ENCODE data around the gene IL1RAP. TPM values are rescaled to one million over a fixed set of nuclear protein-coding genes. Genes with fewer than 3 reads are reported as not detected.

Gene IL1RAP
- total and polyA plus RNA-seq, 2 experiments from 2014 or later: 3.6 to 5.0 TPM

DNA sequence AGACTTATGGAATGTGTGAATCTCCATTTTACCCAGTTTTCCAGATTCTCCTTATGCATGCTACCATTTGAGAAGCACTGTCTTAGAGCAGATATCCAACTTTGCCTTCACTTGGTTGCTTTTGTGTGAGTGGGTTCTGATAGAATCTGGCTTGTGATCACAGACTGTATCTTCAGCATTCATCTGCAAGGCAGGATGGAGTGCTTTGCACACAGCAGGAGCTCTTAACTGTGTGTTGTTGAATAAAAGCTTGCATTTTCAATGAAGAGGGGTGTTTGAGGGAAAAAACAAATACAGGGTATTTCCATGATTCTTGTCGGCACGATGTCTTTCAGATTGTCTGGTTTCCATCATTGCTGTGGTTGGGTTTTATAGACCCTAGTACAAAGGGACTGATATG is 24.4 kb downstream of the IL1RAP start:
- H3K9me2 ChIP-seq (ENCODE audit: insufficient read depth): no peaks in the 10 kb centered on the region
- H3K27me3 ChIP-seq (ENCODE audit: insufficient read depth): peaks cover 65% of the 10 kb centered on the region
- no peak overlapping the region for H2AFZ ChIP-seq
- no peaks in the 10 kb centered on the region for H3K36me3 ChIP-seq (ENCODE audit: insufficient read depth)
- no peaks in the 10 kb centered on the region for H4K20me1 ChIP-seq (replicated peaks; ENCODE audit: insufficient read depth)
- no peaks in the 10 kb centered on the region for H3K79me2 ChIP-seq (replicated peaks; ENCODE audit: insufficient read depth)
- H3K9me3 Mint-ChIP-seq: no peaks in the 10 kb centered on the region
- H3K4me1 Mint-ChIP-seq: peaks cover 26% of the 10 kb centered on the region
- no peak overlapping the region for H3K4me2 ChIP-seq
- H3K36me3 Mint-ChIP-seq (ENCODE audit: low read depth): no peaks in the 10 kb centered on the region
- H3K27me3 Mint-ChIP-seq (ENCODE audit: insufficient read depth, low read depth, poor library complexity): peaks cover 30% of the 10 kb centered on the region
- H3K4me1 ChIP-seq (ENCODE audit: insufficient read depth): no peaks in the 10 kb centered on the region; the same call in 1 of the 2 replicates
- H3K4me3 Mint-ChIP-seq: no peak overlapping the region
- TF ChIP-seq ZNF114 (CRISPR knock-in tag; IDR thresholded peaks at IDR 0.05) (no peak), EZH2 (IDR thresholded peaks at IDR 0.05; ENCODE audit: low read depth, unreplicated experiment) (no peak), EZH2phosphoT487 (IDR thresholded peaks at IDR 0.05; ENCODE audit: unreplicated experiment) (no peak), CREB1 (CRISPR knock-in tag; IDR thresholded peaks at IDR 0.05; ENCODE audit: low read depth) (no peak), POLR2AphosphoS5 (IDR thresholded peaks at IDR 0.05; ENCODE audit: low read depth) (no peak), NANOG (IDR thresholded peaks at IDR 0.05; ENCODE audit: borderline replicate concordance) (no peak), ZNF331 (CRISPR knock-in tag; IDR thresholded peaks at IDR 0.05; ENCODE audit: low read depth) (no peak), STAT1 (IDR thresholded peaks at IDR 0.05; ENCODE audit: unreplicated experiment) (no peak), JUNB (IDR thresholded peaks at IDR 0.05; ENCODE audit: unreplicated experiment) (no peak)
- TF ChIP-seq, protein P1, sequence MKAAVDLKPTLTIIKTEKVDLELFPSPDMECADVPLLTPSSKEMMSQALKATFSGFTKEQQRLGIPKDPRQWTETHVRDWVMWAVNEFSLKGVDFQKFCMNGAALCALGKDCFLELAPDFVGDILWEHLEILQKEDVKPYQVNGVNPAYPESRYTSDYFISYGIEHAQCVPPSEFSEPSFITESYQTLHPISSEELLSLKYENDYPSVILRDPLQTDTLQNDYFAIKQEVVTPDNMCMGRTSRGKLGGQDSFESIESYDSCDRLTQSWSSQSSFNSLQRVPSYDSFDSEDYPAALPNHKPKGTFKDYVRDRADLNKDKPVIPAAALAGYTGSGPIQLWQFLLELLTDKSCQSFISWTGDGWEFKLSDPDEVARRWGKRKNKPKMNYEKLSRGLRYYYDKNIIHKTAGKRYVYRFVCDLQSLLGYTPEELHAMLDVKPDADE (IDR thresholded peaks at IDR 0.05): no peak
- TF ChIP-seq, protein P2, sequence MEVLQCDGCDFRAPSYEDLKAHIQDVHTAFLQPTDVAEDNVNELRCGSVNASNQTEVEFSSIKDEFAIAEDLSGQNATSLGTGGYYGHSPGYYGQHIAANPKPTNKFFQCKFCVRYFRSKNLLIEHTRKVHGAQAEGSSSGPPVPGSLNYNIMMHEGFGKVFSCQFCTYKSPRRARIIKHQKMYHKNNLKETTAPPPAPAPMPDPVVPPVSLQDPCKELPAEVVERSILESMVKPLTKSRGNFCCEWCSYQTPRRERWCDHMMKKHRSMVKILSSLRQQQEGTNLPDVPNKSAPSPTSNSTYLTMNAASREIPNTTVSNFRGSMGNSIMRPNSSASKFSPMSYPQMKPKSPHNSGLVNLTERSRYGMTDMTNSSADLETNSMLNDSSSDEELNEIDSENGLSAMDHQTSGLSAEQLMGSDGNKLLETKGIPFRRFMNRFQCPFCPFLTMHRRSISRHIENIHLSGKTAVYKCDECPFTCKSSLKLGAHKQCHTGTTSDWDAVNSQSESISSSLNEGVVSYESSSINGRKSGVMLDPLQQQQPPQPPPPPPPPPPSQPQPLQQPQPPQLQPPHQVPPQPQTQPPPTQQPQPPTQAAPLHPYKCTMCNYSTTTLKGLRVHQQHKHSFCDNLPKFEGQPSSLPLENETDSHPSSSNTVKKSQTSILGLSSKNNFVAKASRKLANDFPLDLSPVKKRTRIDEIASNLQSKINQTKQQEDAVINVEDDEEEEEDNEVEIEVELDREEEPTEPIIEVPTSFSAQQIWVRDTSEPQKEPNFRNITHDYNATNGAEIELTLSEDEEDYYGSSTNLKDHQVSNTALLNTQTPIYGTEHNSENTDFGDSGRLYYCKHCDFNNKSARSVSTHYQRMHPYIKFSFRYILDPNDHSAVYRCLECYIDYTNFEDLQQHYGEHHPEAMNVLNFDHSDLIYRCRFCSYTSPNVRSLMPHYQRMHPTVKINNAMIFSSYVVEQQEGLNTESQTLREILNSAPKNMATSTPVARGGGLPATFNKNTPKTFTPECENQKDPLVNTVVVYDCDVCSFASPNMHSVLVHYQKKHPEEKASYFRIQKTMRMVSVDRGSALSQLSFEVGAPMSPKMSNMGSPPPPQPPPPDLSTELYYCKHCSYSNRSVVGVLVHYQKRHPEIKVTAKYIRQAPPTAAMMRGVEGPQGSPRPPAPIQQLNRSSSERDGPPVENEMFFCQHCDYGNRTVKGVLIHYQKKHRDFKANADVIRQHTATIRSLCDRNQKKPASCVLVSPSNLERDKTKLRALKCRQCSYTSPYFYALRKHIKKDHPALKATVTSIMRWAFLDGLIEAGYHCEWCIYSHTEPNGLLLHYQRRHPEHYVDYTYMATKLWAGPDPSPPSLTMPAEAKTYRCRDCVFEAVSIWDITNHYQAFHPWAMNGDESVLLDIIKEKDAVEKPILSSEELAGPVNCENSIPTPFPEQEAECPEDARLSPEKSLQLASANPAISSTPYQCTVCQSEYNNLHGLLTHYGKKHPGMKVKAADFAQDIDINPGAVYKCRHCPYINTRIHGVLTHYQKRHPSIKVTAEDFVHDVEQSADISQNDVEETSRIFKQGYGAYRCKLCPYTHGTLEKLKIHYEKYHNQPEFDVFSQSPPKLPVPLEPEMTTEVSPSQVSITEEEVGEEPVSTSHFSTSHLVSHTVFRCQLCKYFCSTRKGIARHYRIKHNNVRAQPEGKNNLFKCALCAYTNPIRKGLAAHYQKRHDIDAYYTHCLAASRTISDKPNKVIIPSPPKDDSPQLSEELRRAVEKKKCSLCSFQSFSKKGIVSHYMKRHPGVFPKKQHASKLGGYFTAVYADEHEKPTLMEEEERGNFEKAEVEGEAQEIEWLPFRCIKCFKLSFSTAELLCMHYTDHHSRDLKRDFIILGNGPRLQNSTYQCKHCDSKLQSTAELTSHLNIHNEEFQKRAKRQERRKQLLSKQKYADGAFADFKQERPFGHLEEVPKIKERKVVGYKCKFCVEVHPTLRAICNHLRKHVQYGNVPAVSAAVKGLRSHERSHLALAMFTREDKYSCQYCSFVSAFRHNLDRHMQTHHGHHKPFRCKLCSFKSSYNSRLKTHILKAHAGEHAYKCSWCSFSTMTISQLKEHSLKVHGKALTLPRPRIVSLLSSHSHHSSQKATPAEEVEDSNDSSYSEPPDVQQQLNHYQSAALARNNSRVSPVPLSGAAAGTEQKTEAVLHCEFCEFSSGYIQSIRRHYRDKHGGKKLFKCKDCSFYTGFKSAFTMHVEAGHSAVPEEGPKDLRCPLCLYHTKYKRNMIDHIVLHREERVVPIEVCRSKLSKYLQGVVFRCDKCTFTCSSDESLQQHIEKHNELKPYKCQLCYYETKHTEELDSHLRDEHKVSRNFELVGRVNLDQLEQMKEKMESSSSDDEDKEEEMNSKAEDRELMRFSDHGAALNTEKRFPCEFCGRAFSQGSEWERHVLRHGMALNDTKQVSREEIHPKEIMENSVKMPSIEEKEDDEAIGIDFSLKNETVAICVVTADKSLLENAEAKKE (CRISPR knock-in tag; IDR thresholded peaks at IDR 0.05): no peak
- TF ChIP-seq, protein P3, sequence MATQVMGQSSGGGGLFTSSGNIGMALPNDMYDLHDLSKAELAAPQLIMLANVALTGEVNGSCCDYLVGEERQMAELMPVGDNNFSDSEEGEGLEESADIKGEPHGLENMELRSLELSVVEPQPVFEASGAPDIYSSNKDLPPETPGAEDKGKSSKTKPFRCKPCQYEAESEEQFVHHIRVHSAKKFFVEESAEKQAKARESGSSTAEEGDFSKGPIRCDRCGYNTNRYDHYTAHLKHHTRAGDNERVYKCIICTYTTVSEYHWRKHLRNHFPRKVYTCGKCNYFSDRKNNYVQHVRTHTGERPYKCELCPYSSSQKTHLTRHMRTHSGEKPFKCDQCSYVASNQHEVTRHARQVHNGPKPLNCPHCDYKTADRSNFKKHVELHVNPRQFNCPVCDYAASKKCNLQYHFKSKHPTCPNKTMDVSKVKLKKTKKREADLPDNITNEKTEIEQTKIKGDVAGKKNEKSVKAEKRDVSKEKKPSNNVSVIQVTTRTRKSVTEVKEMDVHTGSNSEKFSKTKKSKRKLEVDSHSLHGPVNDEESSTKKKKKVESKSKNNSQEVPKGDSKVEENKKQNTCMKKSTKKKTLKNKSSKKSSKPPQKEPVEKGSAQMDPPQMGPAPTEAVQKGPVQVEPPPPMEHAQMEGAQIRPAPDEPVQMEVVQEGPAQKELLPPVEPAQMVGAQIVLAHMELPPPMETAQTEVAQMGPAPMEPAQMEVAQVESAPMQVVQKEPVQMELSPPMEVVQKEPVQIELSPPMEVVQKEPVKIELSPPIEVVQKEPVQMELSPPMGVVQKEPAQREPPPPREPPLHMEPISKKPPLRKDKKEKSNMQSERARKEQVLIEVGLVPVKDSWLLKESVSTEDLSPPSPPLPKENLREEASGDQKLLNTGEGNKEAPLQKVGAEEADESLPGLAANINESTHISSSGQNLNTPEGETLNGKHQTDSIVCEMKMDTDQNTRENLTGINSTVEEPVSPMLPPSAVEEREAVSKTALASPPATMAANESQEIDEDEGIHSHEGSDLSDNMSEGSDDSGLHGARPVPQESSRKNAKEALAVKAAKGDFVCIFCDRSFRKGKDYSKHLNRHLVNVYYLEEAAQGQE (IDR thresholded peaks at IDR 0.05; ENCODE audit: unreplicated experiment): no peak
- ATAC-seq (no peak), DNase-seq (ENCODE audit: low spot score) (no peak)
- no peak overlapping the region for H3K27ac Mint-ChIP-seq
- no peak overlapping the region for H3K4me3 ChIP-seq
- no peak overlapping the region for H3K27ac ChIP-seq (ENCODE audit: low read depth)
- no peaks in the 10 kb centered on the region for H3F3A ChIP-seq (replicated peaks; ENCODE audit: low read depth)
